BJ (cell line): ENCODE data around the gene S100A1. TPM values are rescaled to one million over a fixed set of nuclear protein-coding genes. Genes with fewer than 3 reads are reported as not detected.
"Not testable (repeated sequence)": the region's sequence is repeated elsewhere in the genome, so short reads cannot be mapped to it uniquely, and the experiment has no call there.

ENCODE experiments used
- CTCF ChIA-PET: fragments of 350-600 bp; formaldehyde crosslinking; extraction: SDS; loops from one replicate; lab custom pipeline; 2021; ENCODE audit warnings: antibody characterized with exemption, inconsistent platforms; lab: Yijun Ruan, JAX
- POLR2A ChIA-PET: fragments of 300-600 bp; sonication (Branson Sonifier 250); formaldehyde crosslinking; extraction: SDS; loops from one replicate; lab custom pipeline; 2021; ENCODE audit warnings: antibody characterized with exemption; lab: Charles Lee
- DNase-seq: peaks from one replicate; pipeline ENCODE4 v3.0.0-alpha.2; 2011; ENCODE audit warnings: low read depth
- H3K27me3 ChIP-seq: 2 replicates; pipeline ENCODE4 v1.6.0; 2011; ENCODE audit warnings: low read length; ENCODE audit not compliant: control insufficient read depth, insufficient read depth
- H3K36me3 ChIP-seq: 2 replicates; pipeline ENCODE4 v1.5.1; 2011; ENCODE audit warnings: low read length; ENCODE audit not compliant: control insufficient read depth, insufficient read depth
- H3K4me3 ChIP-seq: 2 replicates; pipeline ENCODE4 v1.5.1; 2011; ENCODE audit warnings: low read depth, mild to moderate bottlenecking, control low read depth, low read length
- polyA plus RNA-seq: library from polyadenylated mRNA; depleted of rRNA; stranded (reverse); fragments of >200 nt; gene quantifications from 2 replicates; pipeline ENCODE4 v1.2.3, GENCODE V29; 2011
- TF ChIP-seq, protein P1 (sequence below): IDR thresholded peaks from 2 replicates; pipeline ENCODE4 v1.5.1; 2011; ENCODE audit warnings: low read depth, mild to moderate bottlenecking, control low read depth, inconsistent platforms, low read length, moderate library complexity; ENCODE audit not compliant: insufficient read depth

The S100A1 gene
- polyA plus RNA-seq, 1 experiment = 0.71 TPM

GRCh38 chr1:153661111-153661708, 33.0 kb downstream of the S100A1 start:
- no peaks in the 10 kb centered on the region for H3K27me3 ChIP-seq
- ChIA-PET CTCF (interaction anchor here (1.6 kb wide), 2 partner anchors 10 to 17 kb away, joined by 3 to 4 read pairs; partner anchors contain the start of genes ILF2 and NPR1), POLR2A (no interaction called here)
- TF ChIP-seq, protein P1, sequence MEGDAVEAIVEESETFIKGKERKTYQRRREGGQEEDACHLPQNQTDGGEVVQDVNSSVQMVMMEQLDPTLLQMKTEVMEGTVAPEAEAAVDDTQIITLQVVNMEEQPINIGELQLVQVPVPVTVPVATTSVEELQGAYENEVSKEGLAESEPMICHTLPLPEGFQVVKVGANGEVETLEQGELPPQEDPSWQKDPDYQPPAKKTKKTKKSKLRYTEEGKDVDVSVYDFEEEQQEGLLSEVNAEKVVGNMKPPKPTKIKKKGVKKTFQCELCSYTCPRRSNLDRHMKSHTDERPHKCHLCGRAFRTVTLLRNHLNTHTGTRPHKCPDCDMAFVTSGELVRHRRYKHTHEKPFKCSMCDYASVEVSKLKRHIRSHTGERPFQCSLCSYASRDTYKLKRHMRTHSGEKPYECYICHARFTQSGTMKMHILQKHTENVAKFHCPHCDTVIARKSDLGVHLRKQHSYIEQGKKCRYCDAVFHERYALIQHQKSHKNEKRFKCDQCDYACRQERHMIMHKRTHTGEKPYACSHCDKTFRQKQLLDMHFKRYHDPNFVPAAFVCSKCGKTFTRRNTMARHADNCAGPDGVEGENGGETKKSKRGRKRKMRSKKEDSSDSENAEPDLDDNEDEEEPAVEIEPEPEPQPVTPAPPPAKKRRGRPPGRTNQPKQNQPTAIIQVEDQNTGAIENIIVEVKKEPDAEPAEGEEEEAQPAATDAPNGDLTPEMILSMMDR = no peak
- DNase-seq = no peak
- no peak overlapping the region for H3K4me3 ChIP-seq
- H3K36me3 ChIP-seq = peaks cover 14% of the 10 kb centered on the region

DNA sequence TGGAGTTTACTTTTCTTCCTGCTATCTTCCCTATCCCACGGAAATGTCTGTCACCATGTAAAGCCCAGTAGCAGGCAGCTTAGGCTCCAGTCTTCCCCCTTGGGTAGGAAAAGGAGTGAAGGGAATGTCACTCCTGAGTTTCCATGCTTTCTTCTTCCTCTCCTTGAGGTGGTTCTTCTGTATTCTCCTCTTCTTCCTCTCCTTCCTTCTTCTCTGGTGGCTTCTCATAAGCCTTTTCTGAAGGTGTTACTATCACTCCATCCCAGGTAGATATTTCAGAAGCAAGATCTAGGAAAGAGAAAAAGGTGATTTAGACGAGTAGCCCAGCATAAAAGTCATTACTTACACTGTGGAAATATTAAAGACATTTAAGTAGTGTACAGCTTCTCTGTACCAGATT, 34.0 kb downstream of the S100A1 start:
- CTCF ChIA-PET = no interaction called here
- peaks cover 18% of the 10 kb centered on the region for H3K36me3 ChIP-seq
- TF ChIP-seq, protein P1 = no peak

DNA sequence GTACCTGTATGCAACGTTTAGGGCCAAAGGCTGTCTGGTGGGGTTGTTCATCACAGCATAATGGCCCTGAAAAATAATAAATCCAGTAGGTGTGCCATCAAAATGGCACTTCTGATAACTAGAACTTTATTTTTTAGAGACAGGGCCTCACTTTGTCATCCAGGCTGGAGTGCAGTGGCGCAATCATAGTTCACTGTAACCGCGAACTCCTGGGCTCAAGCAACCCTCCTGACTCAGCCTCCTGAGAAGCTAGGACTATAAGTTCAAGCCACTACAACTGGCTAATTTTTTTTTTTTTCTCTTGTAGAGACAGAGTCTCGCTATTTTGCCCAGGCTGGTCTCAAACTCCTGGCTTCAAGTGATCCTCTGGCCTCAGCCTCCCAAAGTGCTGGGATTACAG, 35.0 kb downstream of the S100A1 start:
- Histone ChIP-seq H3K27me3 (no peaks in the 10 kb centered on the region), H3K4me3 (no peak overlapping the region), H3K36me3 (peaks cover 23% of the 10 kb centered on the region)
- DNase-seq = no peak
- POLR2A ChIA-PET = no interaction called here
- TF ChIP-seq, protein P1 = no peak
- CTCF ChIA-PET = no interaction called here

More for the DNA sequence above, 34.0 kb downstream of the S100A1 start:
- no peaks in the 10 kb centered on the region for H3K27me3 ChIP-seq
- H3K4me3 ChIP-seq = no peak overlapping the region
- no peak for DNase-seq
- POLR2A ChIA-PET = no interaction called here

DNA sequence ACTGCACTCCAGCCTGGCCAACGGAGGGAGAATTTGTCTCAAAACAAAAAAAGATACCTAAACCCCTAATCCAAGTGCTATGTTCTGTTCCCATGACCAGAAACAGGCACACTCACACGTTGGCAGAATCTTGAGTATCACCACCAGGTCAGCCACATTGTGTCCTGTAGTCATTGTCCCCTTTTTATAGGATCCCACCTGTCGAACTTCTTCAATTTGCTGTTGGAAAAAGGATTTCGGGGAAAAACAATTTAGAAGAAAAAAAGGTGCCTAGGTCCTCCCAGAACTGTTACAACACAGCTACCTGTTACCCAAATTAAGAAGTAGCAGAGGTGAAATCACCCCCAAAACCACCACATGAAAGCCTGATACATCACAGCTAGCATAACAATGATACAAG, 39.2 kb downstream of the S100A1 start:
- no peaks in the 10 kb centered on the region for H3K27me3 ChIP-seq
- no peak for DNase-seq
- H3K4me3 ChIP-seq = no peak overlapping the region
- peaks cover 20% of the 10 kb centered on the region for H3K36me3 ChIP-seq
- CTCF ChIA-PET = interaction anchor here (0.6 to 1.7 kb wide), 2 partner anchors 10 to 319 kb away, joined by 3 to 4 read pairs; no protein-coding TSS in a partner anchor
- TF ChIP-seq, protein P1 = no peak
- POLR2A ChIA-PET = no interaction called here

GRCh38 chr1:153668672-153669071, 40.4 kb downstream of the S100A1 start:
- H3K4me3 ChIP-seq, H3K27me3 ChIP-seq, CTCF ChIA-PET, DNase-seq, POLR2A ChIA-PET: not testable (repeated sequence)
- peaks cover 17% of the 10 kb centered on the region for H3K36me3 ChIP-seq

DNA sequence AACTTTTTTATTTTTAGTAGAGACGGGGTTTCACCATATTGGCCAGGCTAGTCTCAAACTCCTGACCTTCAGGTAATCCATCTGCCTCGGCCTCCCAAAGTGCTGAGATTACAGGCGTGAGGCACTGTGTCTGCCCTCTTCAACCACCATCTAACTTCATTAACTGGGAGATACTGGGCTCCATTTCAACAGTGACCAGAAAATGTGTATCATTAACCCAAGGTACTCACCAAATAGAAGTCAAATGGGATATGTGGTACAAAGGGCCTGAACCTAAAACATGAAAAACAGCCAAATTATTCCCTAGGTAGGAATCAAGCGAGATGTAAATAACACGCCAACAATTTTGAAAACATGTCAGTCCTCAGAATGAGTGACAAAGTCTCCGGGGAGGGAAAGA, 41.4 kb downstream of the S100A1 start:
- ChIA-PET POLR2A (no interaction called here), CTCF (interaction anchor here (0.7 kb wide), 1 partner anchor 8 kb away, joined by 3 read pairs; no protein-coding TSS in a partner anchor)
- DNase-seq = no peak
- TF ChIP-seq, protein P1 = no peak
- Histone ChIP-seq H3K4me3 (peak overlapping the region; percentile 92), H3K27me3 (no peaks in the 10 kb centered on the region), H3K36me3 (peaks cover 17% of the 10 kb centered on the region)
